GM23248 (cell line): Measurements from ENCODE around the gene SYNCRIP. TPM values are rescaled to one million over a fixed set of nuclear protein-coding genes. Genes with fewer than 3 reads are reported as not detected.
"Not testable (repeated sequence)": the region's sequence is repeated elsewhere in the genome, so short reads cannot be mapped to it uniquely, and the experiment has no call there.

Experiments used
- DNase-seq: peaks from one replicate; pipeline ENCODE4 v3.0.0-alpha.2; 2015
- H2AFZ ChIP-seq: fragments of 200-600 bp; sonication (generic); 2 replicates; pipeline ENCODE4 v1.6.1; 2016; ENCODE audit warnings: antibody characterized with exemption
- H3F3A ChIP-seq: fragments of 200-600 bp; sonication (generic); 2 replicates; pipeline ENCODE4 v1.6.1; 2016; ENCODE audit warnings: mild to moderate bottlenecking, antibody characterized with exemption, mixed run types; ENCODE audit not compliant: insufficient read depth
- H3K27ac ChIP-seq: fragments of 200-600 bp; sonication (generic); 2 replicates; pipeline ENCODE4 v1.5.1; 2016; ENCODE audit warnings: mild to moderate bottlenecking
- H3K27me3 ChIP-seq: fragments of 200-600 bp; sonication (generic); replicated peaks from 2 replicates; pipeline ENCODE4 v1.6.1; 2016; ENCODE audit warnings: mild to moderate bottlenecking; ENCODE audit not compliant: insufficient read depth
- H3K36me3 ChIP-seq: fragments of 200-600 bp; sonication (generic); 2 replicates; pipeline ENCODE4 v1.6.1; 2016; ENCODE audit warnings: low read depth, mild to moderate bottlenecking
- H3K4me1 ChIP-seq: fragments of 200-600 bp; sonication (generic); 2 replicates; pipeline ENCODE4 v1.6.1; 2016; ENCODE audit warnings: mild to moderate bottlenecking; ENCODE audit not compliant: insufficient read depth
- H3K4me2 ChIP-seq: fragments of 200-600 bp; sonication (generic); one replicate; pipeline ENCODE4 v1.6.1; 2016; ENCODE audit warnings: mild to moderate bottlenecking; ENCODE audit not compliant: unreplicated experiment
- H3K4me3 ChIP-seq: fragments of 200-600 bp; sonication (generic); 2 replicates; pipeline ENCODE4 v1.5.1; 2016; ENCODE audit warnings: mild to moderate bottlenecking
- H3K79me2 ChIP-seq: fragments of 200-600 bp; sonication (generic); 2 replicates; pipeline ENCODE4 v1.6.1; 2016; ENCODE audit warnings: mild to moderate bottlenecking; ENCODE audit not compliant: insufficient read depth
- H3K9ac ChIP-seq: fragments of 200-600 bp; sonication (generic); 2 replicates; pipeline ENCODE4 v1.6.1; 2016; ENCODE audit warnings: mild to moderate bottlenecking
- H3K9me2 ChIP-seq: fragments of 200-600 bp; sonication (generic); 2 replicates; pipeline ENCODE4 v1.6.1; 2016; ENCODE audit warnings: mixed run types, mild to moderate bottlenecking, moderate library complexity; ENCODE audit not compliant: insufficient read depth
- H3K9me3 ChIP-seq: fragments of 200-600 bp; sonication (generic); one replicate; pipeline ENCODE4 v1.6.1; 2017; ENCODE audit warnings: low read depth
- H4K20me1 ChIP-seq: fragments of 200-600 bp; sonication (generic); 2 replicates; pipeline ENCODE4 v1.6.0; 2016; ENCODE audit not compliant: insufficient read depth
- EZH2 ChIP-seq: fragments of 200-600 bp; sonication (generic); IDR thresholded peaks from 2 replicates; pipeline ENCODE4 v1.6.1; 2018; ENCODE audit warnings: antibody characterized with exemption, mild to moderate bottlenecking; ENCODE audit not compliant: insufficient read depth, poor library complexity, severe bottlenecking
- EZH2phosphoT487 ChIP-seq: fragments of 200-600 bp; sonication (generic); IDR thresholded peaks from 2 replicates; pipeline ENCODE4 v1.6.1; 2018; ENCODE audit warnings: antibody characterized with exemption, moderate library complexity, mild to moderate bottlenecking, low read depth; ENCODE audit not compliant: insufficient read depth
- WGBS, 2 experiments: methylation state at CpG; one replicate each; pipeline ENCODE4 v1.1.6; 2015 to 2017; ENCODE audit warnings: low lambda C conversion rate in 2 of 2, low coverage in 1 of 2; ENCODE audit errors: missing lambda C conversion rate in 2 of 2; 5-methylcytosine and 5-hydroxymethylcytosine counted together
- in situ Hi-C: fragments of 300-500 bp; cut with MboI; formaldehyde crosslinking; loops from 2 replicates; pipeline ENCODE4 v1.15.0; 2020
- polyA plus RNA-seq: library from polyadenylated mRNA; unstranded; fragments of >200 nt; fragmentation: Nextera tagmentation; extraction: Ambion mirVana; gene quantifications from 2 replicates; pipeline ENCODE4 v1.2.1, GENCODE V29; 2016
- total RNA-seq: library from RNA; depleted of rRNA; stranded (reverse); fragments of >200 nt; shearing (Covaris generic); gene quantifications from 2 replicates; pipeline ENCODE4 v1.2.3, GENCODE V29; 2014

The SYNCRIP gene
- total and polyA plus RNA-seq, 2 experiments from 2014 or later = 99.0 to 150 TPM

DNA sequence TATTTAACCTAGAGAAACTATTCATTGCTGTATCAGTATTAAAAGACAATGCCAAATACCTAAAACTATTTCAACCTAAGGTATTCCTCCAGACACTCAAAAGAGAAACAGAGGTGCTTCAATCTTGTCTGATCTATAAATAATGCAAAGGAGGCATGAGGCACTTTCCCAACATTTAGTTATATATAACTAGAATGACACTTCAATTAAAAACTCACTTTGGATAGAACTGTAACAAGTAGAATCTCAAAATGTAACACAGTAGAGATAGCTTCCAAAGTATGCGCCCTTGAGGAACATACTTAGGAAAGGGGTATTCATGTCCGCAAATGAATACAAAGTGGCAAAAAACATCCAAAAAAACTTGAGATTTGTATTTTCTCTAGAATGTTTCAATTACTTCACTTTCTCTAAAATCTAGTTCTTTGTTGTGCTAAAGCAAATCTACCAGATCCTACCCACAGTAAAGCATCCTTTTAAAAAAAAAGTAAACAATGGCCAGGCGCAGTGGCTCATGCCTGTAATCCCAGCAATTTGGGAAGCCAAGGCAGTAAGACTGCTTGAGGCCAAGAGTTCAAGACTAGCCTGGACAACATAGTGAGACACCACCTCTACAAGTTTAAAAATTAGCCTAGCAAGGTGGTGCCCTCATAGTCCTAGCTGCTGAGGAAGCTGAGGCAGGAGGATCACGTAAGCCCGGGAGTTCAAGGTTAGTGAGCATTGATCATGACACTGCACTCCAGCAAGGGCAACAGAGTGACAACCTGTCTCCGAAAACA, 10.3 kb downstream of the SYNCRIP start:
- Histone ChIP-seq H3K36me3 (peaks cover 88% of the 10 kb centered on the region), H3K79me2 (peaks cover 100% of the 10 kb centered on the region), H3K4me1 (peaks cover 9% of the 10 kb centered on the region), H3K27me3 (no peaks in the 10 kb centered on the region), H2AFZ (no peak overlapping the region), H3K9ac (no peak overlapping the region), H3K4me2 (no peak overlapping the region), H4K20me1 (peaks cover 2% of the 10 kb centered on the region; the same call in 1 of the 2 replicates), H3K9me3 (no peaks in the 10 kb centered on the region), H3F3A (peaks cover 41% of the 10 kb centered on the region), H3K4me3 (no peak overlapping the region), H3K9me2 (no peaks in the 10 kb centered on the region), H3K27ac (0 out of 2 replicates have a peak overlapping the region, but pooled peaks have one; percentile 7)
- in situ Hi-C loops = no loop called here
- TF ChIP-seq EZH2phosphoT487 (no peak), EZH2 (no peak)
- no peak for DNase-seq
- WGBS, 2 experiments = 92 to 93% methylated on average over 6 of the region's 6 CpGs

DNA sequence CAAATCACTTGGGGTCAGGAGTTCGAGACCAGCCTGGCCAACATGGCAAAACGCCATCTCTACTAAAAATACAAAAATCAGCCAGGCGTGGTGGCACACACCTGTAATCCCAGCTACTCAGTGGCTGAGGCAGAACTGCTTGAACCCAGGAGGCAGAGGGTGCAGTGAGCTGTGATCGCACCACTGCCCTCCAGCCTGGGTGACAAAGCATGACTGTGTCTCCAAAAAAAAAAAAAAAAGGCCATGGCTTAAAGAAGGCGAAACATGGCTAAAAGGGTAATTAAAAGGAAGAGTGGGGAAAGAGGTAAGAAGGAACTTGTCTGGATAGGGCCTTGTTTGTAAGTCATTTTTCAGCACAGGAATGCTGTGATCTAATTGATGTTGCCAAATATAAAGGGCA, 11.6 kb downstream of the SYNCRIP start:
- H3K4me2 ChIP-seq, H3K9me3 ChIP-seq, H4K20me1 ChIP-seq, H3K9ac ChIP-seq, H3K9me2 ChIP-seq, in situ Hi-C loops, H2AFZ ChIP-seq, H3K4me3 ChIP-seq, H3K27me3 ChIP-seq: not testable (repeated sequence)
- H3F3A ChIP-seq = peaks cover 35% of the 10 kb centered on the region
- peak; percentile 28 for DNase-seq
- peaks cover 12% of the 10 kb centered on the region for H3K4me1 ChIP-seq
- 0 out of 2 replicates have a peak overlapping the region, but pooled peaks have one; percentile 46 for H3K27ac ChIP-seq
- 89 to 94% methylated on average over 4 to 5 of the region's 5 CpGs for WGBS, 2 experiments
- peaks cover 100% of the 10 kb centered on the region for H3K79me2 ChIP-seq
- peaks cover 85% of the 10 kb centered on the region for H3K36me3 ChIP-seq

DNA sequence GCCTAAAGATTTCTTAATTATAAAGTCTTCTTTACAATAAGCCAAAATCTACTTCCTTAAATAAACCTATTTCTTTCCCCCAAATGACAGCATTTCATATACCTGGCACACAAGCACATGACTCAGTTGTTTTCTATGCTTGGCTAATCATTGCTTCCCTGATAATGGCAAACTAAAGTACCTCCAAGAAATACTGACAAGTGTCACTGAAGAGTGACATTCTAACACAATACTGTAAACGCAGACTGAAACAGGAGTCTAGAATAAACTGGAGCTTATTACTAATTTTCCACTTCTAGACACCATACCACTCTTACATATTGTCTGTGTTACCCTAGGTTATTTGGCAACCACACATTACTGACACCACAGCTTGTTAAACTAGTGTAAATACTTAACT, 14.3 kb downstream of the SYNCRIP start:
- no peak for TF ChIP-seq EZH2phosphoT487
- TF ChIP-seq EZH2 = no peak
- H3K4me2 ChIP-seq = no peak overlapping the region
- in situ Hi-C loops = no loop called here
- WGBS, 2 experiments = 95 to 100% methylated on average over 1 of the region's 1 CpG
- H3K9me3 ChIP-seq = no peaks in the 10 kb centered on the region
- no peak overlapping the region for H2AFZ ChIP-seq
- no peak for DNase-seq
- H4K20me1 ChIP-seq = peaks cover 5% of the 10 kb centered on the region; the same call in 1 of the 2 replicates
- no peak overlapping the region for H3K27ac ChIP-seq
- peaks cover 77% of the 10 kb centered on the region for H3K36me3 ChIP-seq
- peaks cover 53% of the 10 kb centered on the region for H3F3A ChIP-seq
- no peaks in the 10 kb centered on the region for H3K9me2 ChIP-seq
- no peak overlapping the region for H3K9ac ChIP-seq
- no peak overlapping the region for H3K4me3 ChIP-seq
- H3K79me2 ChIP-seq = peaks cover 100% of the 10 kb centered on the region
- H3K27me3 ChIP-seq = no peaks in the 10 kb centered on the region
- peaks cover 14% of the 10 kb centered on the region for H3K4me1 ChIP-seq

DNA sequence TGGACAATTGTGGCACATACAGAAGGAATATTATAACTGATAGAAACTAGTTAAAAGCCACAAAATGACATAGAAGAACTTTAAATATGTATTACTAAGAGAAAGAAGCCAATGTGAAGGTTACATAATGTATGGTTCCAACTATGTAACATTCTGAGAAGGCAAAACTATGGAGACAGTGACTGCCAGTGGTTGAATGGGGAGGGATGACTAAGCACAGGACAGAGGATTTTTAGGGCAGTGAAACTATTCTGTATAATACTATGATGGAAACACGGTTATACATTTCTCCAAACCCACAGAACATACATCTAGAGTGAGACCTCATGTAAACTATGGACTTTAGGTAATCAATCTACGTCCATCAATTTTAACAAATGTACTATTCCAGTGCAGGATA, 22.4 kb downstream of the SYNCRIP start:
- Histone ChIP-seq H3K4me2 (peak overlapping the region; percentile 37), H3F3A (peaks cover 60% of the 10 kb centered on the region), H4K20me1 (peaks cover 5% of the 10 kb centered on the region), H3K27ac (peak overlapping the region; percentile 56), H3K27me3 (no peaks in the 10 kb centered on the region), H3K4me3 (no peak overlapping the region), H3K9me3 (no peaks in the 10 kb centered on the region), H2AFZ (no peak overlapping the region), H3K4me1 (peaks cover 19% of the 10 kb centered on the region), H3K36me3 (peaks cover 82% of the 10 kb centered on the region), H3K9me2 (no peaks in the 10 kb centered on the region), H3K79me2 (peaks cover 100% of the 10 kb centered on the region), H3K9ac (no peak overlapping the region)
- WGBS, 2 experiments = 98 to 100% methylated on average over 2 of the region's 2 CpGs
- TF ChIP-seq EZH2 (no peak), EZH2phosphoT487 (no peak)
- in situ Hi-C loops = no loop called here
- DNase-seq = peak; percentile 61
